ENCODE data around the gene OR1J1. TPM values are rescaled to one million over a fixed set of nuclear protein-coding genes. Genes with fewer than 3 reads are reported as not detected.

The OR1J1 gene
- total RNA-seq, 1 experiment from 2014 or later, result not detected

- Histone ChIP-seq H3K36me3 (no peaks in the 10 kb centered on the region), H3K4me1 (replicated peaks) (peaks cover 6% of the 10 kb centered on the region), H3K4me3 (no peak overlapping the region), H3K9me3 (replicated peaks) (no peaks in the 10 kb centered on the region), H3K27ac (no peak overlapping the region), H3K27me3 (replicated peaks) (no peaks in the 10 kb centered on the region; the same call in 1 of the 2 replicates)
- DNase-seq (ENCODE audit: low read depth in 1 of 2, low spot score in 2 of 2), result no peak
Measured at GRCh38 chr9:122466456-122466855, 11.3 kb downstream of the OR1J1 start.

DNA sequence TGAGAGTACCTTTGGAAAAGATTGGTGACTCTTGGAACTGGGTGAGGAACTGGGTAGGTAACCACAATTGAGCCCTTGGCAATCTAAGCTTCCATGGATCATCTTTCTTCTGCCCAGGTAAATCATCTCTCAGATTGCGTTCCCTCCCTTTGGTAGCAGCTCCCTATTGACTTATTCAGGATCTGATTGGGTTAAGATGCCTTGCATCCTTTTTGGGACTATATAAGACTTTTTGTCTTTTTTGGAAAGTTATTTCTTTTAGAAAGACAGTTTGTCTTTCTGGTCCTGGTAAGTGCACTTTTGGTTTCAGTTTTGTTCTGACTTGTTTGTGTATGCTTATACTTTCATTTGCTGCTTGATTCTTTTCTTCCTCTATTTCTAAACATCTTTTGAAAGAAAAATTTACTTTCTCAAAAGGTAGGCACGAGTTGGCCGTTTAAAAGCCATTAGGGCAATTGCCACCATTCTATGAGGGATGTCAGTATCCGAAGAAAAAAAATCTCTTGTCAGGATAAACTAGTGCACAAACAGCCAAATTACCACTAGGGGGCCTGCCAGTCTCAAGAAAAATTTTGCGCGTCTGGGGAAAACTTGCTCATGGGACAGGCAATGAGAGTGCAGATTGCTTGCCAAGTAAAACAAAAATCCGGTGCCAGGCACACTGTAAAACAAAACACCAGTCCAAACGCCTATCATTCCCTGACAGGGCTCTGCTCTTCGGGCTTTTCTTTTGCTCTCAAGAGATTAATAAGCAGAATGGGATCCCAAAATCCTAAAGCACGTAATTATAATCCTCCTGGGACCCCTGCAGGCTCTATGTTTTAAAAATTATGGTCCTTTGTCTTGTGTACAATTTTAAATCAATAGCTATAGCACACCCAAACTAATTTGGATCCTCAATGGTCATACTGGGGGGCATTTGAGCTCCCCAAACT is 12.8 kb downstream of the OR1J1 start:
- Histone ChIP-seq H3K4me1 (replicated peaks) (peaks cover 6% of the 10 kb centered on the region), H3K27me3 (replicated peaks) (no peaks in the 10 kb centered on the region; the same call in 1 of the 2 replicates), H3K36me3 (no peaks in the 10 kb centered on the region), H3K9me3 (replicated peaks) (no peaks in the 10 kb centered on the region), H3K27ac (no peak overlapping the region), H3K4me3 (peak overlapping the region; percentile 35)
- peak; percentile 68 to 69 for DNase-seq (ENCODE audit: low read depth in 1 of 2, low spot score in 2 of 2)

DNA sequence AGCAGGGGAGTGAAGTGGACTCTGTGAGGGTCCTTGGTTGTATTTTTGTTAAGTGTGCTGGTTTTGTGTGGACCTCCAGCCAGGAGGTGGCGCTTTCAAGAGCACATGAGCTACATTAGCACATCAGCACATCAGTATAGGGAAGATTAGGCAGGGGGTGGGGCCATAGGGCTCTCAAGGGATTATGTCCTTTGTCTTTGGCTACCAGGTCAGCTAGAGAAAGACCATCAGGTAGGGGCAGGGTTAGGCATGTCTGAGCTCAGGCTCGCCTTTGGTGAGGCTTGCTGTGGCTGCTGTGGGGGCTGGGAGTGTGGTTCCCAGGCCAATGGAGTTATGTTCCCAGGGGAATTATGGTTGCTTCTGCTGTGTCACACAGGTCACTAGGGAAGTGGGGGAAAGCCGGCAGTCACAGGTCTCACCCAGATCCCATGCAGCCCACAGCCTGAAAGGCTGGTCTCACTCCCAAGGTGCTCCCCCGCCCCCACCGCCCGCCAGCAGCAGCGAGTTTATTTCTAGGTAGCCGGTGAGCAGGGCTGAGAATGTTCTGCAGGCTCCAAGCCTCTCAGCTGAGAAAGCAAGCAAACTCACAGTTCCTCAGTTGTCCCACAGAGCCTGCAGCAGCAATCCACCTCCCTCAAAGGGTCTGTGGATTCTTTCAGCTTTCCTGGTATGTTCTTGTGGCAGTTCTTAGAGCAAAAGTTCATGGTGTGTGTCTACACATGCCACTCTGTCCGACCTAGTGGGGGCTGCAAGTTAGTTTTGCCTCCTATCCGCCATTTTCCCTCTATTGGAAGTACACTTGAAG is 13.7 kb downstream of the OR1J1 start:
- Histone ChIP-seq H3K36me3 (no peaks in the 10 kb centered on the region), H3K4me3 (no peak overlapping the region; the same call in 1 of the 2 replicates), H3K9me3 (replicated peaks) (no peaks in the 10 kb centered on the region), H3K4me1 (replicated peaks) (peaks cover 6% of the 10 kb centered on the region), H3K27me3 (replicated peaks) (no peaks in the 10 kb centered on the region; the same call in 1 of the 2 replicates), H3K27ac (no peak overlapping the region)
- DNase-seq (ENCODE audit: low read depth in 1 of 2, low spot score in 2 of 2), result no peak

DNA sequence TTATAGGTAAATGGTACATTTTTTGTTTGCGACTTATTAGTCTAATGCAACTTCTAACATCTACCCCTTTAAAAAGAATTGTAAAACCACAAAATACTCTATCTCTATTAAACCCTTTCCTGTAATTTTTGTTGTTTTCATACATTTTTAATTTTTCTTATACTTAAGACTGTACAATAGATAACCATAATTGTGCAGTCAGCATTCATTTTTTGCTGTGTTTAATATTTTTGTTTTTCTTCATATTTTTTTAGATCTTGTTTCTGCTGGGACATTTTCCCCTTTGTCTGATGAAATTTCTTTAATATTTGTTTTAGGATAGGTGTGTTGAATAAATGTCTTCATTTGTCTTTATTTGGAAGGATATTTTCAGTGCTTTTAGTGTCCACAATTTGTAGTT is 19.9 kb downstream of the OR1J1 start:
- no peak overlapping the region for H3K4me3 ChIP-seq
- H3K27me3 ChIP-seq (replicated peaks), result no peaks in the 10 kb centered on the region
- no peak for DNase-seq (ENCODE audit: low read depth in 1 of 2, low spot score in 2 of 2)
- no peak overlapping the region for H3K27ac ChIP-seq
- H3K9me3 ChIP-seq (replicated peaks), result no peaks in the 10 kb centered on the region
- H3K4me1 ChIP-seq (replicated peaks), result no peaks in the 10 kb centered on the region
- no peaks in the 10 kb centered on the region for H3K36me3 ChIP-seq

- Histone ChIP-seq H3K27ac (no peak overlapping the region), H3K9me3 (replicated peaks) (no peaks in the 10 kb centered on the region), H3K27me3 (replicated peaks) (no peaks in the 10 kb centered on the region), H3K4me3 (no peak overlapping the region), H3K36me3 (no peaks in the 10 kb centered on the region), H3K4me1 (replicated peaks) (no peaks in the 10 kb centered on the region)
- DNase-seq (ENCODE audit: low read depth in 1 of 2, low spot score in 2 of 2), result no peak
Measured at GRCh38 chr9:122456123-122456522, 21.6 kb downstream of the OR1J1 start.

DNA sequence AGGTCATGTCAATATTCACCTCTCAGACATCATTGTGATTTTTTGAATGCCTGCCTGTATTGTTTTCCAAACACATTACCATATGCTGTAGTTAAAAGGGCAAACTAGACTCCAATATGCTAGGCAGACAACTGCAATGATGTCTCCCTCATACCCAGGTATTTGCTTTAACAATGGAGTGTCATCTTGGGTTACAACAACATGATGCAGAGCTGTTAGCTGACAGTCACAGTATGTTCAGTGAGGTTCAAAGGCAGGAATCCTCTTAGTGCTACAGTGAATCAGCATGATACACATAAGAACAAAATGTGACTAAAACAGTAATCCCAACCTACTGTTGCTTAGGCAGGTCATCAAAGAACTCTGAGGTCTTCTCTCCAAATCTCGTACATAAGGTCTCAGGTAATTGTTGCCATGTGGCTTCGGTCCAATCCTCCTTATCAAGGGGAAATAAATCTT is 24.0 kb downstream of the OR1J1 start:
- H3K36me3 ChIP-seq, result no peaks in the 10 kb centered on the region
- H3K4me3 ChIP-seq, result no peak overlapping the region
- H3K27ac ChIP-seq, result no peak overlapping the region
- no peak for DNase-seq (ENCODE audit: low read depth in 1 of 2, low spot score in 2 of 2)
- no peaks in the 10 kb centered on the region for H3K27me3 ChIP-seq (replicated peaks)
- H3K9me3 ChIP-seq (replicated peaks), result no peaks in the 10 kb centered on the region
- no peaks in the 10 kb centered on the region for H3K4me1 ChIP-seq (replicated peaks)

DNA sequence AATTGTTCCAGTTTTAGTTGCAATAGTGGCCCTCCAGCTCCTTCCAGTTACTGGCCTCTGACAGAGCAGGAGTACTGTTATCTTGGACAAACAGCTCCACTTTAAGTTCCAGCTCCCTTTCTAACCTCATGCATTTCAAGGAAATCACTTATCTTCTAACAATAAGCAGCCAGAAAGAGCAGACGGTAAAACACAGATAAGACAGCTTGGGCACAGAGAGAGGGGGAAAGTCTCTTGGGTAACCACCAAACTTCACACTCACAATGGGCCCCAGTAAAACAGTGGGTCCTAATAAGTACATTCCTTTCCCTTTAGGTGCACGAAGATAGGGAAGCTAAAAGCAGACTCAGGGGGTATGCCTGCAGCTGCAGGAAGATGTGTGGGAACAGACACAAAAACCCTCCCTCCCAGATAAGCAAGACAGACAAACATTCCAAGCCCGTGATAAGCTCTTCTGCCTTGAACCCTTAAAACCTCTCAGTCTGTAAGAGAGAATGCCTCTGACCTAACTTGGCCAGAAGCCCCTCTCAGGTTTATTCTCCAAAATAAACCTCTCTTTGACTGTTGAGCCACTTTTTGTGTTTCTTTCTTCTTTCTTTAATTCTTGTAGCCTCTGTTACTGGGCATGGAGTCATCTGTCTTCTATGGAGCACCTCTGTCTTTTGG is 30.8 kb downstream of the OR1J1 start:
- H3K9me3 ChIP-seq (replicated peaks), result no peaks in the 10 kb centered on the region
- H3K4me3 ChIP-seq, result no peak overlapping the region
- peaks cover 5% of the 10 kb centered on the region for H3K4me1 ChIP-seq (replicated peaks)
- H3K27me3 ChIP-seq (replicated peaks), result no peaks in the 10 kb centered on the region
- no peak for DNase-seq (ENCODE audit: low read depth in 1 of 2, low spot score in 2 of 2)
- no peak overlapping the region for H3K27ac ChIP-seq
- H3K36me3 ChIP-seq, result no peaks in the 10 kb centered on the region

GRCh38 chr9:122445155-122445749 is 32.5 kb downstream of the OR1J1 start:
- Histone ChIP-seq H3K4me1 (replicated peaks) (peaks cover 5% of the 10 kb centered on the region), H3K36me3 (no peaks in the 10 kb centered on the region), H3K4me3 (no peak overlapping the region), H3K9me3 (replicated peaks) (no peaks in the 10 kb centered on the region), H3K27ac (no peak overlapping the region), H3K27me3 (replicated peaks) (no peaks in the 10 kb centered on the region)
- DNase-seq (ENCODE audit: low read depth in 1 of 2, low spot score in 2 of 2), result peak in 1 of 2 experiments; percentile 13

GRCh38 chr9:122444041-122444733 is 33.5 kb downstream of the OR1J1 start:
- no peak overlapping the region for H3K27ac ChIP-seq
- peaks cover 5% of the 10 kb centered on the region for H3K4me1 ChIP-seq (replicated peaks)
- H3K9me3 ChIP-seq (replicated peaks), result no peaks in the 10 kb centered on the region
- DNase-seq (ENCODE audit: low read depth in 1 of 2, low spot score in 2 of 2), result no peak
- no peaks in the 10 kb centered on the region for H3K36me3 ChIP-seq
- no peaks in the 10 kb centered on the region for H3K27me3 ChIP-seq (replicated peaks)
- H3K4me3 ChIP-seq, result no peak overlapping the region

GRCh38 chr9:122442568-122442967 is 35.2 kb downstream of the OR1J1 start:
- Histone ChIP-seq H3K36me3 (no peaks in the 10 kb centered on the region), H3K4me3 (no peak overlapping the region), H3K9me3 (replicated peaks) (no peaks in the 10 kb centered on the region), H3K27me3 (replicated peaks) (no peaks in the 10 kb centered on the region), H3K27ac (no peak overlapping the region), H3K4me1 (replicated peaks) (peaks cover 5% of the 10 kb centered on the region)
- DNase-seq (ENCODE audit: low read depth in 1 of 2, low spot score in 2 of 2), result no peak
